GM12878 (cell line): Measurements from ENCODE around the gene GUCY1A1.

Experiments
- BHLHE40 ChIP-seq, 2 experiments: fragments of 450-650 bp in 1 of 2; IDR thresholded peaks; 2 replicates each; pipeline ENCODE4 v1.6.1; 2011 to 2017; ENCODE audit warnings: low read depth in 2 of 2, borderline replicate concordance in 1 of 2, improper control_type of control experiment in 1 of 2, low read length in 1 of 2, mild to moderate bottlenecking in 1 of 2
- BRCA1 ChIP-seq: IDR thresholded peaks from 2 replicates; pipeline ENCODE4 v1.6.1; 2011; ENCODE audit warnings: low read depth, low read length, improper control_type of control experiment
- CBX3 ChIP-seq: fragments of 200-600 bp; sonication (generic); IDR thresholded peaks from 2 replicates; pipeline ENCODE4 v1.6.1; 2016; ENCODE audit warnings: low read depth, borderline replicate concordance
- CEBPZ ChIP-seq: fragments of 150-350 bp; IDR thresholded peaks from 2 replicates; pipeline ENCODE4 v1.6.1; 2016; ENCODE audit warnings: low read depth, low read length
- CTCF ChIP-seq, 3 experiments: IDR thresholded peaks in 2 of 3; conservative IDR thresholded peaks in 1 of 3; 2 replicates each; pipeline ENCODE4 v1.5.1; 2011; ENCODE audit warnings: low read depth in 3 of 3, low read length in 3 of 3, mild to moderate bottlenecking in 3 of 3, control low read depth in 2 of 3, moderate library complexity in 2 of 3, inconsistent platforms in 1 of 3, mixed read lengths in 1 of 3; ENCODE audit not compliant: control insufficient read depth in 2 of 3, insufficient read depth in 1 of 3; ENCODE audit errors: extremely low read depth in 1 of 3
- EGR1 ChIP-seq, 2 experiments: IDR thresholded peaks; 1 replicate in 1 of 2; 2 replicates in 1 of 2; pipeline ENCODE4 v1.6.1; 2011 to 2012; ENCODE audit warnings: low read depth in 2 of 2, low read length in 2 of 2, borderline replicate concordance in 1 of 2, mild to moderate bottlenecking in 1 of 2, moderate library complexity in 1 of 2
- FOXK2 ChIP-seq: fragments of 450-650 bp; IDR thresholded peaks from 2 replicates; pipeline ENCODE4 v1.6.1; 2017; ENCODE audit warnings: mild to moderate bottlenecking, moderate library complexity
- IKZF1 ChIP-seq: fragments of 450-650 bp; conservative IDR thresholded peaks from 2 replicates; pipeline ENCODE4 v1.6.1; 2017; ENCODE audit warnings: antibody characterized with exemption, mild to moderate bottlenecking
- MAX ChIP-seq: IDR thresholded peaks from 2 replicates; pipeline ENCODE4 v1.6.1; 2012; ENCODE audit warnings: low read depth, low read length, improper control_type of control experiment
- NRF1 ChIP-seq: conservative IDR thresholded peaks from 2 replicates; pipeline ENCODE4 v1.6.1; 2011; ENCODE audit warnings: mild to moderate bottlenecking, low read depth, low read length, improper control_type of control experiment
- PKNOX1 ChIP-seq: fragments of 450-650 bp; IDR thresholded peaks from 2 replicates; pipeline ENCODE4 v1.6.1; 2016; ENCODE audit warnings: mild to moderate bottlenecking
- POLR2A ChIP-seq: IDR thresholded peaks from 2 replicates; pipeline ENCODE4 v1.6.1; 2011; ENCODE audit warnings: low read depth, mild to moderate bottlenecking, low read length
- SMAD1 ChIP-seq: fragments of 450-650 bp; IDR thresholded peaks from 2 replicates; pipeline ENCODE4 v1.6.1; 2018; ENCODE audit warnings: mild to moderate bottlenecking, low read depth; ENCODE audit not compliant: partially characterized antibody
- SP1 ChIP-seq: IDR thresholded peaks from one replicate; pipeline ENCODE4 v1.6.1; 2011; ENCODE audit warnings: low read depth, low read length

- TF ChIP-seq MAX (no peak), PKNOX1 (no peak), IKZF1 (no peak), BRCA1 (no peak), CTCF (IDR thresholded peaks at IDR 0.05 in 2 of 3, conservative IDR thresholded peaks at IDR 0.05 in 1 of 3; ENCODE audit: control insufficient read depth in 2 of 3, extremely low read depth in 1 of 3, insufficient read depth in 1 of 3, low read depth in 3 of 3, low read length in 3 of 3) (no peak), BHLHE40 (IDR thresholded peaks at IDR 0.05; ENCODE audit: borderline replicate concordance in 1 of 2, low read depth in 2 of 2, low read length in 1 of 2) (no peak), SP1 (no peak), FOXK2 (no peak), CEBPZ (no peak), POLR2A (no peak), EGR1 (IDR thresholded peaks at IDR 0.05; ENCODE audit: borderline replicate concordance in 1 of 2, low read depth in 2 of 2, low read length in 2 of 2) (no peak), CBX3 (no peak), SMAD1 (no peak), NRF1 (no peak)
These were observed 71.9 kb downstream of the GUCY1A1 start for GRCh38 chr4:155738548-155738947.
